ENCODE data around the gene RCE1.

The RCE1 gene

GRCh38 chr11:66858186-66858938 is 15.1 kb downstream of the RCE1 start:
- no peak for FAIRE-seq
- no peak for TF ChIP-seq CTCF (IDR thresholded peaks at IDR 0.05; ENCODE audit: insufficient read depth, missing control alignments)
- DNase-seq (ENCODE audit: insufficient read length, low spot score): no peak

- FAIRE-seq (no peak), DNase-seq (ENCODE audit: insufficient read length, low spot score) (no peak)
These were observed 15.9 kb downstream of the RCE1 start for GRCh38 chr11:66858939-66859685.

GRCh38 chr11:66859686-66860448 is 16.6 kb downstream of the RCE1 start:
- DNase-seq (ENCODE audit: insufficient read length, low spot score) (no peak), FAIRE-seq (no peak)
- TF ChIP-seq CTCF (IDR thresholded peaks at IDR 0.05; ENCODE audit: insufficient read depth, missing control alignments): no peak

More at GRCh38 chr11:66858939-66859685, 15.9 kb downstream of the RCE1 start:
- no peak for TF ChIP-seq CTCF (IDR thresholded peaks at IDR 0.05; ENCODE audit: insufficient read depth, missing control alignments)

GRCh38 chr11:66860449-66860831 is 17.2 kb downstream of the RCE1 start:
- no peak for DNase-seq (ENCODE audit: insufficient read length, low spot score)
- TF ChIP-seq CTCF (IDR thresholded peaks at IDR 0.05; ENCODE audit: insufficient read depth, missing control alignments): no peak
- FAIRE-seq: no peak

GRCh38 chr11:66861038-66861773 is 18.0 kb downstream of the RCE1 start:
- no peak for TF ChIP-seq CTCF (IDR thresholded peaks at IDR 0.05; ENCODE audit: insufficient read depth, missing control alignments)
- DNase-seq (ENCODE audit: insufficient read length, low spot score) (no peak), FAIRE-seq (no peak)

- DNase-seq (ENCODE audit: insufficient read length, low spot score): no peak
- no peak for TF ChIP-seq CTCF (IDR thresholded peaks at IDR 0.05; ENCODE audit: insufficient read depth, missing control alignments)
- no peak for FAIRE-seq
These were observed 18.7 kb downstream of the RCE1 start for GRCh38 chr11:66861774-66862558.
